HCT116 (cell line): Measurements from ENCODE around the gene ZDHHC19.

Experiments
- ELF1 ChIP-seq: IDR thresholded peaks from 2 replicates; pipeline ENCODE4 v1.6.1; 2012; ENCODE audit warnings: low read depth, borderline replicate concordance
- EZH2 ChIP-seq: fragments of 200-600 bp; sonication (generic); IDR thresholded peaks from 2 replicates; pipeline ENCODE4 v1.6.1; 2017; ENCODE audit warnings: antibody characterized with exemption, mixed run types
- EZH2phosphoT487 ChIP-seq: fragments of 200-600 bp; IDR thresholded peaks from 2 replicates; pipeline ENCODE4 v1.6.1; 2018; ENCODE audit warnings: antibody characterized with exemption, borderline replicate concordance
- POLR2A ChIP-seq: IDR thresholded peaks from 2 replicates; pipeline ENCODE4 v1.7.0; 2011; ENCODE audit warnings: borderline replicate concordance; ENCODE audit not compliant: insufficient read depth, insufficient read length; ENCODE audit errors: extremely low read depth
- POLR2AphosphoS5 ChIP-seq: IDR thresholded peaks from 2 replicates; pipeline ENCODE4 v1.6.1; 2011; ENCODE audit warnings: mild to moderate bottlenecking, low read depth, low read length, moderate library complexity
- RAD21 ChIP-seq: IDR thresholded peaks from 2 replicates; pipeline ENCODE4 v1.6.1; 2012; ENCODE audit warnings: low read depth, mild to moderate bottlenecking
- ZFX ChIP-seq: fragments of 450-650 bp; IDR thresholded peaks from 2 replicates; pipeline ENCODE4 v1.6.1; 2017
- ZNF274 ChIP-seq: fragments of 200-500 bp; sonication (Bioruptor generic); IDR thresholded peaks from 2 replicates; pipeline ENCODE4 v1.6.1; 2014; ENCODE audit warnings: mild to moderate bottlenecking, low read depth, low read length, inconsistent platforms
- TF ChIP-seq, protein P1 (sequence below), 3 experiments: fragments of 200-600 bp in 1 of 3; sonication (generic) in 1 of 3; IDR thresholded peaks in 2 of 3; conservative IDR thresholded peaks in 1 of 3; 2 replicates each; pipeline ENCODE4 v1.5.1; 2012 to 2017; ENCODE audit warnings: low read depth in 2 of 3, low read length in 2 of 3, antibody characterized with exemption in 1 of 3, borderline replicate concordance in 1 of 3, control low read depth in 1 of 3, mild to moderate bottlenecking in 1 of 3, mixed read lengths in 1 of 3, mixed run types in 1 of 3, moderate library complexity in 1 of 3; ENCODE audit not compliant: insufficient read depth in 1 of 3

DNA sequence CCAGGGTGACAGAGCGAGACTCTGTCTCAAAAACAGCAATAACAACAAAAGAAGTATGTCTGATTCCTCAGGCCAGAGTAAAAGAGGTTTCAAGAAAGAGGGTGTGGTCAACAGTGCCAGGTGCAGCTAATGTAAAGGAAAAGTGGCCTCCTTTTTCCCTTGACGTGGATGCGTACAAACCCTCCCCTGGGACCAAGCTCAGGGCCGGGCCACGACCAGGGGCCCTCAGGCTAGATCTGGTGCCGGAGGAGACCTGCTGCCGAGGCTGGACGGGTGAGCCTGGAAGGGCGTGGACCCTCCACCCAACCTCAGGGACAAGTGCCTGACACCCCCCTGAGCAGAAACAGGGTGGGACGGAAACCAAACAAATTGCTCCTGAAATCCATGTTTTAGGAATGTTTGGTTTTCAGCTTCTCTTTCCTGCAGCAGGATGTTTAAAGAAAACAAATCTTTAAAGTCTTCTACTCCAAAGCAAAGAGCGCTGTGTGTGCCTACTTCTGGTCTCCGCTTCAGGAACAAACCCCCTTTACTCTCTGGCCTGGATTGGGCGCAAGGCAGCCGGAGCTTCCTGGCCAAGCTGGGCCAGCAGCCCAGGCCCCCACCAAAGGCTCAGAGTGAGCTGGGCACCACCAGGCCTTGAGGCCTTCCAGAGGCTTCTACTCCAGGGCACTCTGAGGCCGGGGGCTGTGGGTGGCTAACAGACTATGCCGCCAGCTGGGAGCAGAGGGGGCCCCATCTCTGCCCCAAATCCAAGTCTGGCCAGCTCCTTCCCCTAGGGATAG, 21.4 kb downstream of the ZDHHC19 start:
- TF ChIP-seq RAD21 (no peak), ZFX (no peak), EZH2phosphoT487 (no peak), EZH2 (no peak), ELF1 (no peak), ZNF274 (no peak), POLR2A (no peak), POLR2AphosphoS5 (no peak)
- TF ChIP-seq, protein P1, sequence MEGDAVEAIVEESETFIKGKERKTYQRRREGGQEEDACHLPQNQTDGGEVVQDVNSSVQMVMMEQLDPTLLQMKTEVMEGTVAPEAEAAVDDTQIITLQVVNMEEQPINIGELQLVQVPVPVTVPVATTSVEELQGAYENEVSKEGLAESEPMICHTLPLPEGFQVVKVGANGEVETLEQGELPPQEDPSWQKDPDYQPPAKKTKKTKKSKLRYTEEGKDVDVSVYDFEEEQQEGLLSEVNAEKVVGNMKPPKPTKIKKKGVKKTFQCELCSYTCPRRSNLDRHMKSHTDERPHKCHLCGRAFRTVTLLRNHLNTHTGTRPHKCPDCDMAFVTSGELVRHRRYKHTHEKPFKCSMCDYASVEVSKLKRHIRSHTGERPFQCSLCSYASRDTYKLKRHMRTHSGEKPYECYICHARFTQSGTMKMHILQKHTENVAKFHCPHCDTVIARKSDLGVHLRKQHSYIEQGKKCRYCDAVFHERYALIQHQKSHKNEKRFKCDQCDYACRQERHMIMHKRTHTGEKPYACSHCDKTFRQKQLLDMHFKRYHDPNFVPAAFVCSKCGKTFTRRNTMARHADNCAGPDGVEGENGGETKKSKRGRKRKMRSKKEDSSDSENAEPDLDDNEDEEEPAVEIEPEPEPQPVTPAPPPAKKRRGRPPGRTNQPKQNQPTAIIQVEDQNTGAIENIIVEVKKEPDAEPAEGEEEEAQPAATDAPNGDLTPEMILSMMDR (IDR thresholded peaks at IDR 0.05 in 2 of 3, conservative IDR thresholded peaks at IDR 0.05 in 1 of 3; ENCODE audit: borderline replicate concordance in 1 of 3, insufficient read depth in 1 of 3, low read depth in 2 of 3, low read length in 2 of 3) = no peak
